ENCODE results near the gene PIR. TPM values are rescaled to one million over a fixed set of nuclear protein-coding genes. Genes with fewer than 3 reads are reported as not detected.
A peak's percentile ranks its signal among the peaks of the same experiment; 100 is the strongest.

PIR gene
- total RNA-seq, 1 experiment from 2014 or later: 9.8 TPM

GRCh38 chrX:15492469-15492868 is 664 bp downstream of the PIR start:
- peak; percentile 1 for DNase-seq (ENCODE audit: low spot score)

- DNase-seq (ENCODE audit: low spot score): no peak
Measured at GRCh38 chrX:15483891-15484290, 9.2 kb downstream of the PIR start.

- no peak for DNase-seq (ENCODE audit: low spot score)
Measured at GRCh38 chrX:15475486-15475885, 17.6 kb downstream of the PIR start.

GRCh38 chrX:15475021-15475420 is 18.1 kb downstream of the PIR start:
- DNase-seq (ENCODE audit: low spot score): no peak

- DNase-seq (ENCODE audit: low spot score): no peak
Measured at GRCh38 chrX:15474028-15474427, 19.1 kb downstream of the PIR start.

- DNase-seq (ENCODE audit: low spot score): no peak
Measured at GRCh38 chrX:15472531-15472930, 20.6 kb downstream of the PIR start.

GRCh38 chrX:15471028-15471427 is 22.1 kb downstream of the PIR start:
- peak; percentile 67 for DNase-seq (ENCODE audit: low spot score)

GRCh38 chrX:15469613-15470012 is 23.5 kb downstream of the PIR start:
- no peak for DNase-seq (ENCODE audit: low spot score)

GRCh38 chrX:15468036-15468435 is 25.1 kb downstream of the PIR start:
- peak; percentile 3 for DNase-seq (ENCODE audit: low spot score)

GRCh38 chrX:15465896-15466651 is 27.1 kb downstream of the PIR start:
- DNase-seq (ENCODE audit: low spot score): no peak

GRCh38 chrX:15465347-15465746 is 27.8 kb downstream of the PIR start:
- DNase-seq (ENCODE audit: low spot score): no peak

- DNase-seq (ENCODE audit: low spot score): no peak
Measured at GRCh38 chrX:15464704-15465103, 28.4 kb downstream of the PIR start.

- no peak for DNase-seq (ENCODE audit: low spot score)
Measured at GRCh38 chrX:15451913-15452312, 41.2 kb downstream of the PIR start.

- no peak for DNase-seq (ENCODE audit: low spot score)
Measured at GRCh38 chrX:15448010-15448639, 45.0 kb downstream of the PIR start.

- DNase-seq (ENCODE audit: low spot score): no peak
Measured at GRCh38 chrX:15441464-15441863, 51.7 kb downstream of the PIR start.

GRCh38 chrX:15438332-15438731 is 54.8 kb downstream of the PIR start:
- DNase-seq (ENCODE audit: low spot score): no peak

- no peak for DNase-seq (ENCODE audit: low spot score)
Measured at GRCh38 chrX:15437724-15438123, 55.4 kb downstream of the PIR start.

GRCh38 chrX:15435836-15436619 is 57.1 kb downstream of the PIR start:
- DNase-seq (ENCODE audit: low spot score): no peak

- no peak for DNase-seq (ENCODE audit: low spot score)
Measured at GRCh38 chrX:15434205-15434604, 58.9 kb downstream of the PIR start.

- DNase-seq (ENCODE audit: low spot score): no peak
Measured at GRCh38 chrX:15430584-15430983, 62.5 kb downstream of the PIR start.

- DNase-seq (ENCODE audit: low spot score): no peak
Measured at GRCh38 chrX:15430076-15430475, 63.1 kb downstream of the PIR start.

GRCh38 chrX:15425024-15425423 is 68.1 kb downstream of the PIR start:
- no peak for DNase-seq (ENCODE audit: low spot score)
